ENCODE results near the gene MAML3.

Gene MAML3

DNA sequence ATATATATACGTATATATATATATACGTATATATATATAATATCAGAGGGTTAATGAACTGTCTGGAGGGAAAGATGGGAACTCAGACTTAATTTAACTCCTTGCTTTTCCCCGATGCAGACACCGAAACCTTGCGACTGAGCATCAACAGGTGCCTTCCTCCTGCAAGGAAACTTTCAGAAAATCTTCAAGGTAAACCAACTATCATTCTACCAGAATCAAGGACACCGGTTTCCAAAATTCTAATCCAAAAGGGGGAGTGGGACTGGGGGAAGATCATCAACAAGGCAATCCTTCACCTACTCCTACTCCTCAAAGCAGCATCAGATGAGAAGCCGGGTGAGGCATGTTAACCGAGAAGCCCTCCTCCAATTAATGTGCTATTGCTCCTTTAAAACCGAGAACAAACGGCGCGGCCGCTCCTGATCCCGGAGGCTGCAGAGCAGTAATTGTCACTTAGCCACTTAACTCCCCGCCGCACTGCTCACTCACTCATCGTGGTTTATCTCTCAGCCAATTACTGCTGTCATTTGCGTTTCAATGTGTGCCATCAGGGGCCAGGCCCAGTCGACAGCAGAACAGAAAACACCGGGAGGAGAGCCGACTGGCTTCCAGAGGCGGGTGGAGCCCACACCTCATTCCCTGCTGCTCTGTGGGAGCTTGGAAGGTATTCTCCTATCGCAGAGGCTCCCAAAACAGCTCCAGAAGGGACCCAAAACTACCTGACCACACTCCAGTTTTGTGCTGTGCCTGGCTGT is 61.7 kb downstream of the MAML3 start:
- Mint-ChIP-seq H3K36me3 (ENCODE audit: low read depth) (peaks cover 3% of the 10 kb centered on the region), H3K4me3 (peak overlapping the region; percentile 36), H3K27ac (no peak overlapping the region), H3K9me3 (no peaks in the 10 kb centered on the region), H3K27me3 (no peaks in the 10 kb centered on the region), H3K4me1 (ENCODE audit: low read depth) (peaks cover 61% of the 10 kb centered on the region)
- DNase-seq: no peak

DNA sequence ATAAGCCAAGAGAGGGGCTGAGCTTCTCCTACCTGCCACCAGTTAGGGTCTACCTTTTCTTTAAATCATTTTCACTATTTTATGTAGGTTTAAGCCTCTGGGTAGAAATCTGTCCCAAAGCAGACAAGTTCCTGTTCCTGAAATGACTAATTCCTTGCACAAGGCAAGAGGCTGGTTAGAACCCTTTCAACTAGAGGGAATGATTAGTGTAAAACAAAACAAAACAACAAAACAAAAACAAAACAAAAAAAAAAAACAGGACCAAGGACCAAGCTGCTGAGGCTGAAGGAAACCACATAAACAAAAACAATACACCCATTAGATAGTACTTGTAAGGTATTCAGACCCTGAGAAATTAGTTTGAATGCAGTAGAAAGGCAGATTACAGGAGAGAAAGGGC is 62.7 kb downstream of the MAML3 start:
- H3K9me3 Mint-ChIP-seq: no peaks in the 10 kb centered on the region
- H3K36me3 Mint-ChIP-seq (ENCODE audit: low read depth): peaks cover 3% of the 10 kb centered on the region
- H3K4me3 Mint-ChIP-seq: no peak overlapping the region
- H3K4me1 Mint-ChIP-seq (ENCODE audit: low read depth): peaks cover 51% of the 10 kb centered on the region
- no peaks in the 10 kb centered on the region for H3K27me3 Mint-ChIP-seq
- DNase-seq: no peak
- H3K27ac Mint-ChIP-seq: no peak overlapping the region

DNA sequence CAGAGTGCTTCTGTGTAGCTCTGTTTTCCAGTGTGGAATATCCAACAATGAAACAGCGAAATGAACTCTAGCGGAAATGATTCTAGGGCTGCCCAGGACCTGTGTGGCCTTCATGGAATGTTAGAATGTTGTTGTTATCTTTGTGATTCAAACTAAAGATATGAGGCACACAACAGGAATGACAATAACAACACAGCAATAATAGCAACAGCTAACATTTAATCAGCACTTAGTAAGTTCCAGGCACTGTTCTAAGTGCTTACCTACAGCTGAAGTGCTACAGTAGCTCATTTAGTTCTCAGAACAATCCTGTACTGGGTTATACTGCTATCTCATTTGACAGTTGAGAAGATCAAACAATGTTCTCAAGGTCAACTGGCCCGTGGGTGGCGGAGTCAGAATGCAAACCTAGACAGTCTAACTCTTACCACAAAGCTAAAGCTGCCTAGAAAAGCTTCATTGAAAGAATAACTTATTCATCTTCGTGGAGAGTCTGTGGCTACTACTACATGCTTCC is 63.7 kb downstream of the MAML3 start:
- no peaks in the 10 kb centered on the region for H3K9me3 Mint-ChIP-seq
- no peak overlapping the region for H3K4me3 Mint-ChIP-seq
- no peaks in the 10 kb centered on the region for H3K36me3 Mint-ChIP-seq (ENCODE audit: low read depth)
- H3K4me1 Mint-ChIP-seq (ENCODE audit: low read depth): peaks cover 41% of the 10 kb centered on the region
- no peak for DNase-seq
- no peaks in the 10 kb centered on the region for H3K27me3 Mint-ChIP-seq
- no peak overlapping the region for H3K27ac Mint-ChIP-seq

DNA sequence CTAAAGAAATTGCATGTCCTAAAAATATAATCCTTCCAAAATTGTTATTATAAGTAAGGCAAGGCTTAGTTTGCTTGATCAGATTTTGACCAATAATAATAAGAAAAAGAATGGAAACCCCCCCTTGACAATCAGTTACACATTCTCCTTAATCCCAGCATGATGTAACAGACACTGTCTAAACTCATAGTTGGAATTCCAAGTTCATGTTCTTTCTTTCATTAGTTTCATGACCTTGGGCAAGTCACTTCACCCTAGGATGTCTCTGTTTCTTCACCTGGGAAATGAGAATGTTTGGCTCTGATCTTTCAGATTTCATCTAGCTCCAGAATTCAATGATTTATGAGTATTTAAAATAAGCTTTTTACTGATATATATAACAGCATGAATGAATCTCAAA is 64.8 kb downstream of the MAML3 start:
- no peaks in the 10 kb centered on the region for H3K36me3 Mint-ChIP-seq (ENCODE audit: low read depth)
- no peak overlapping the region for H3K4me3 Mint-ChIP-seq
- no peak for DNase-seq
- H3K4me1 Mint-ChIP-seq (ENCODE audit: low read depth): peaks cover 30% of the 10 kb centered on the region
- H3K27ac Mint-ChIP-seq: no peak overlapping the region
- H3K9me3 Mint-ChIP-seq: no peaks in the 10 kb centered on the region
- no peaks in the 10 kb centered on the region for H3K27me3 Mint-ChIP-seq

DNA sequence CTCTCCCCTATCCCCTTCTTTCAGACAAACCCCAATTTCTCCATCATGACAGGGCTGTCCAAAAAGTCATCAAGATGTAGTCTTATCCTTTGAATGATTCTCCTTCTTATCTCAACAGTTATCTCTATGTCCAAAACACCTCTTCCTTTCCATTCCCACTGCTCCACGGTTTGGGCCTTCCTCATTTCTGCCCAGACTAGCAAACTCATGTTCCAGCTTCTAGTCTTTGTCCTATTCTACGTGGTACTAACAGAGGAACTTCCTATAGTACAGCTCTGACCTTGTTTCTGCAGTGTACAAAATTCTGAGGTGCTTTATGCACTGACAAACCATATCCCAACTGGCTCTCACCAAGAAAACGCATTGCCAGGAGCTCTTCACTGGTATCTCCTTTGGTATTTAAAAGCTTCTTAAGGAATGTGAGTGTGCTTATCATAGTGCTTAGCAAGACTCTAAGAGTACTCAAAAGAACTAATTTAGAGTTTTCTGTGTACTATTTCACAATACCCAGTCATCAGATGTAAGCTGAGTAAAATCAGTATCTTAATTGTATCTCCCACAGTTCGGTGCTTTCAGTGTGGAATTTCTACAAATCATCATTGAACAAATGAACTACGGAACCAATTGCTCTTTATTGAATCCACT is 65.5 kb downstream of the MAML3 start:
- H3K4me3 Mint-ChIP-seq: no peak overlapping the region
- peaks cover 23% of the 10 kb centered on the region for H3K4me1 Mint-ChIP-seq (ENCODE audit: low read depth)
- H3K27ac Mint-ChIP-seq: no peak overlapping the region
- DNase-seq: no peak
- H3K9me3 Mint-ChIP-seq: no peaks in the 10 kb centered on the region
- no peaks in the 10 kb centered on the region for H3K36me3 Mint-ChIP-seq (ENCODE audit: low read depth)
- no peaks in the 10 kb centered on the region for H3K27me3 Mint-ChIP-seq

DNA sequence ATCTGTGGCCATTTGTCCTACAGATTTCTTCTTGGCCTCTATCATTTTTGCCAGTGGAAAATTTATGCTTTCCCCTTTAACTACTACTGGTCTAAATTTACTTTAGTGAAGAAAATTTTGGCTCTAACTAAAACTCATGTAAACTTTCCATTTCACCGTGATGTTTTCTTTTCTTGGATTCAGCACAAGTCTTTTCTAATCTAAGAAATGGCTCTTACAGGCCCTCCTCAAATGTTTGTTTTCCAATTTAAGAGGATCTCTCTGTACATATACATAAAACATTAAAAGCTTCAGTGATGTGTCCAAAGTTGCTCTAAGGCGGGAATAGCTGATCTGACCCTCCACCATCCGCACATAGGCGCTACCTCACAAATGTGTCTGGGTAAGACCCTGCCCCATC is 68.1 kb downstream of the MAML3 start:
- Mint-ChIP-seq H3K27ac (no peak overlapping the region), H3K4me3 (no peak overlapping the region), H3K4me1 (ENCODE audit: low read depth) (peaks cover 19% of the 10 kb centered on the region), H3K27me3 (no peaks in the 10 kb centered on the region), H3K36me3 (ENCODE audit: low read depth) (no peaks in the 10 kb centered on the region), H3K9me3 (no peaks in the 10 kb centered on the region)
- DNase-seq: no peak

DNA sequence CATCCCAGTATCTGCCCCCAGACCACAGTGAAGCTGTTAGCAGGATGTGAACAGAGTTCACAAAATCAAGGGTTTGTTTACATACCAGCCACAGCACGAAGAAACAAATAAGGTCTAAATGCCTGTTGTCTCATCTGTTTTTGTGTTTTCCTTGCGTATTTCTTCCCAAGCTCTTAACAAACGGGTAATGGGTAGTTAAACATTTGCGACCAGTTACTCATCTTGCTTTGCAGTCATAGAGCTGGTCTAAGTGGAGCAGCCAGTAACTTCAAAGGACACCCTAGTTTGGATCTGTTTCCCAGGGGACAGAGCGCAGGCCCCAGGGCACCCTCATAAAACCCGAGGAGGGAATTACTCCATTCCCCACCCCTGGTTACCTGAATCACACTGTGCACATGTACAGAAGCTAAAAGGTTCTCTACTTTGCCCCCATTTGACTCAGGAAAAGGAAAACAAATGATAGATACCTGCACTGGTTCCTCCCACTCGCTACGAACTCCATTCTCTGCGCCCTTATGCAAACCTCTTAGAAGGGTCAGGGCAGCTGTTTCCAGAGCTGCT is 68.8 kb downstream of the MAML3 start:
- DNase-seq: no peak
- H3K27me3 Mint-ChIP-seq: no peaks in the 10 kb centered on the region
- peaks cover 23% of the 10 kb centered on the region for H3K4me1 Mint-ChIP-seq (ENCODE audit: low read depth)
- no peak overlapping the region for H3K4me3 Mint-ChIP-seq
- no peaks in the 10 kb centered on the region for H3K36me3 Mint-ChIP-seq (ENCODE audit: low read depth)
- no peak overlapping the region for H3K27ac Mint-ChIP-seq
- H3K9me3 Mint-ChIP-seq: no peaks in the 10 kb centered on the region

DNA sequence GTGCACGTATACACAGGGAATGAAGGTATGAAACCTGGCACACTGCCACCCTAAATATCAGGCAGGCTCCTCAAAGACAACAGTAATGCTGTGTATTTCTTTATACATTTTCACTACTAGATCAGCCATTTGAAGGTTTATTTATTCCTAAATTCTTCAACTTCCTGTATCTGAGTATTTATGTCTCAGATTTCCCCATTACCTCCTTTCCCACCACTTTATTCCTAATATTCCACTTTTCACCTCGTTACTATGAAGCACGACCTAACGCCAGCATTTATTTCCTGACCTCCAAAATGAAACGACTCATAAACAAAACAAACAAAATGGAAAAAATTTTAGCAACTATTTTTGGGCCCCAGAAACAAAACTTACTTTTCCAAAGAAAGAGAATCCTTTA is 69.6 kb downstream of the MAML3 start:
- Mint-ChIP-seq H3K4me3 (no peak overlapping the region), H3K27ac (no peak overlapping the region), H3K4me1 (ENCODE audit: low read depth) (peaks cover 29% of the 10 kb centered on the region), H3K27me3 (peaks cover 2% of the 10 kb centered on the region), H3K9me3 (no peaks in the 10 kb centered on the region), H3K36me3 (ENCODE audit: low read depth) (no peaks in the 10 kb centered on the region)
- no peak for DNase-seq

DNA sequence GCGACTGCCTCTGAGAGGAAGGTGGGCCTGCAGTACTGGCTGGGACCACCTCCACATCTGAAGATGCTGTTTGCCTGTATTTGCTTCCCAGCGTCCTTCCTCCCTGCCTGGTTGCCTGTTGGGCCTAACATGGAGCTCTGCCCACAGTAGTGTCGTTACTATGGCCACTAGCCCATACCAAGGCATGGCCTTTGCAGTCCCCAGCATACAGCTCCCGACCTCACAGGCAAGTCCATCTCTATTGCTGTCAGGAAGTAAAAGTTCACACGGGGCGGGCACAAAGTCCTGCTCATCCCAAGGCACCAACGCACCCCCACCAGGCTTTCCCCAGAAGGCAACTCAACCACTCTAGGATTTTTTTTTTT is 71.6 kb downstream of the MAML3 start:
- H3K36me3 Mint-ChIP-seq (ENCODE audit: low read depth): no peaks in the 10 kb centered on the region
- peaks cover 31% of the 10 kb centered on the region for H3K4me1 Mint-ChIP-seq (ENCODE audit: low read depth)
- peaks cover 9% of the 10 kb centered on the region for H3K27me3 Mint-ChIP-seq
- no peaks in the 10 kb centered on the region for H3K9me3 Mint-ChIP-seq
- no peak overlapping the region for H3K27ac Mint-ChIP-seq
- DNase-seq: no peak
- H3K4me3 Mint-ChIP-seq: no peak overlapping the region

DNA sequence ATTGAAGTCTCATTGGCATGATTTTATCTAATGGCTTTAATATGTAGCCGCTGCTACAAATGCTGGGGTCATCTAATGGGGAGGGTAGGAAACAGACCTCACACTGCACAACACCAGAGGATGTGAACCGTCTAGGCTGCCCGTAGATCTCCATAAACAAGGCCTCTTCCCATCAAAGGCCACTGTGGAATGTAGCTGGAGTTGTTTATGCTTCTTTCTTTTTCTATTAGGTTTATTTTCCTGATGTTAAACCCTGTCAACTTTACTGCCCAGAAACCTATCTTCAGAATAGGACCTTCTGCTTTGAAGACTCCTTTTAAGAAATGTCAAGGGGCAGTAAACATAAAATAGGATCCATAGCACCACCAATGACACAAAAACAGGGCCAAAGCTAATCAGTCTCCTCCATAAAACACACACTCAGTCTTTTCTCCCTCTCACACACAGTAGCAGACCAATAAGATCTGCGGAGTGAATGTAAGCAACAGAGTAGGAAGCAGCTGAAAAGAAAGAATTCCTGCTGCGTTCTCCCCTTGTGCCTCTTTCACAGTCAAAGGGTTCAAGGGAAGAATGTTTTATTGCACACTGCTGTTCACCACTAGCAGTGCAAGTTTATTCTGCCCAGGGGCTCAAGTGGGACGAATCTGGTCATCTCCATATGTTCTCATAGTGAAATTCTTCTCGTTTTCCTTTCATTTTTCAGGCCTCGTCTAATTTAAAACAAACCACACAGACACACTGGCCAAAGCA is 72.2 kb downstream of the MAML3 start:
- Mint-ChIP-seq H3K4me1 (ENCODE audit: low read depth) (peaks cover 35% of the 10 kb centered on the region), H3K36me3 (ENCODE audit: low read depth) (no peaks in the 10 kb centered on the region), H3K27ac (no peak overlapping the region), H3K4me3 (no peak overlapping the region), H3K27me3 (peaks cover 13% of the 10 kb centered on the region), H3K9me3 (no peaks in the 10 kb centered on the region)
- DNase-seq: no peak

DNA sequence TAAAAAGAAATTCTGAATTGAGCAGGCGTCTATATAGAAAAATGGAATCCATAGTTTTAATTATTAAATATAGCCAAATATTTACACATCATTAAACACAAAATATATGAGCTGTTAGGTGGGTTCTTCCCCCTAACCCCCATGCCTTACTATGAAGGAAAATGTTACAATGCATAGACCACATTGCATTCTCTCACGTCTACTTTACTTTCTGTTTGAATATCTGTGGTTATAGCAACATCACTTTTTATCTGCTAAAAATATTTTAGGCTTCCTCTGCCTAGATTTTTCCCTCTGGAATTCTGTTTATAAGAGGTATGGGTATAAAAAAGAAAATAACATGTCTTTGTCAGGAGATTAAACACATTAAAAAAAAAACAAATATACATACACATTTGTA is 73.1 kb downstream of the MAML3 start:
- no peak overlapping the region for H3K4me3 Mint-ChIP-seq
- H3K4me1 Mint-ChIP-seq (ENCODE audit: low read depth): peaks cover 43% of the 10 kb centered on the region
- H3K27ac Mint-ChIP-seq: no peak overlapping the region
- no peaks in the 10 kb centered on the region for H3K9me3 Mint-ChIP-seq
- no peak for DNase-seq
- no peaks in the 10 kb centered on the region for H3K36me3 Mint-ChIP-seq (ENCODE audit: low read depth)
- peaks cover 13% of the 10 kb centered on the region for H3K27me3 Mint-ChIP-seq

DNA sequence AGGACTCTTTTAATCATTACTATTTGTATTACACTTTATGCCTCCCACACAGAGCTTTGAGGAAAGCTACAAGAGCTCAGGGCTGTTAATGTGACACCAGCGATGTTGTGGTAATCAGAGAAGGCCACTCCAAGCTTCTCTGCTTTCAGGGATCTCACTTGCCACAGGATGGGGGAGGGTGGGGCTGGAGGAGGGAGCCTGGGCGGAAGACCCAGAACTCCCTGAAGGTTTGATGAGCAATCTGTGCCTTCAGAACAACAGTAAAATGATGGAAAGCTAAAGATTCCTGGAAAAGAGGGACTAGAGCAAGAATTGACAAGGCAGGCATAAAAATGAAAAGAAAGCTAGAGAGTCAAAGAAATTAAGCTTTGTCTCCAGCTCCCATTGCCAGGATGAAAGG is 75.6 kb downstream of the MAML3 start:
- Mint-ChIP-seq H3K4me1 (ENCODE audit: low read depth) (peaks cover 46% of the 10 kb centered on the region), H3K27ac (no peak overlapping the region), H3K27me3 (peaks cover 27% of the 10 kb centered on the region), H3K36me3 (ENCODE audit: low read depth) (no peaks in the 10 kb centered on the region), H3K4me3 (no peak overlapping the region), H3K9me3 (no peaks in the 10 kb centered on the region)
- no peak for DNase-seq

DNA sequence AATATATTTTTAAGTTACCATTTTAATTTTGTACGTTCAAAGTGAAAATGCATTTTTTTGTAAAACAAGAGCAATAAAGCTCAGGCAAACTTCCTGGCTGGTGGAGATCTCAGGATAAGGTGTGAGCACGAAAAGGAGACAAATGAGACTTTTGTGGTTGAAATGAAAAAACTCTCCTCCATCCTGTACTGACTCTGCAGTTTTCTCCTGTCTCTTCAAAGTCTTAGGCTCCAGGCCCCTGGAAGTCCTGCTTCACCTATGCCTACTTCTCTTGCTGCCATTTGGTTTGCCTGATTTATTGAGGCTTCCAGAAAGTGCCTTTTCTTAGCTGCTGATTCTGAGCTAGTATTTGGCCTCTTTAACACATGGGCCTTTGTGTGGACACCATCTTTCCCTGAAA is 77.7 kb downstream of the MAML3 start:
- H3K9me3 Mint-ChIP-seq: no peaks in the 10 kb centered on the region
- H3K4me3 Mint-ChIP-seq: no peak overlapping the region
- no peaks in the 10 kb centered on the region for H3K36me3 Mint-ChIP-seq (ENCODE audit: low read depth)
- H3K27me3 Mint-ChIP-seq: peaks cover 29% of the 10 kb centered on the region
- DNase-seq: no peak
- no peak overlapping the region for H3K27ac Mint-ChIP-seq
- peaks cover 53% of the 10 kb centered on the region for H3K4me1 Mint-ChIP-seq (ENCODE audit: low read depth)

DNA sequence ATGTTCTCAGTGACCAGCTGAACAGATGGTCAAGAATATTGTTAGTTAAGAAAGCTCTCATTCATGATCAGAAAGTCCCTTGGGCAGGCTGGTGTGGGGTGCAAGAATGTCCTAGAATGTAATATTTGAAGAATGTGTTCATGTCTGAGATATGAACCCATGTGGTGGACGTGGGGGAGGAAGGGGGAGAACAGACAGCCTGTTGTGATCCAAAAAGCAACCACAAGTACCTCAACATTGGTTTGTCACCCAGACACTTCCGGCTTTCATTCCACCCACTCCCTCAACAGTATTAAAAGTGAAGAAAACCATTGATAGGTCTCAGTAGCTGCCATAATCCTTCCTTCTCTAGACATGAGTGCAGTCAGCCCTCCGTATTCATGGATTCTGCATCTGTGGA is 82.2 kb downstream of the MAML3 start:
- DNase-seq: peak; percentile 56
- Mint-ChIP-seq H3K36me3 (ENCODE audit: low read depth) (no peaks in the 10 kb centered on the region), H3K9me3 (no peaks in the 10 kb centered on the region), H3K27ac (peak overlapping the region; percentile 81), H3K27me3 (peaks cover 32% of the 10 kb centered on the region), H3K4me1 (ENCODE audit: low read depth) (peaks cover 47% of the 10 kb centered on the region), H3K4me3 (peak overlapping the region; percentile 37)

DNA sequence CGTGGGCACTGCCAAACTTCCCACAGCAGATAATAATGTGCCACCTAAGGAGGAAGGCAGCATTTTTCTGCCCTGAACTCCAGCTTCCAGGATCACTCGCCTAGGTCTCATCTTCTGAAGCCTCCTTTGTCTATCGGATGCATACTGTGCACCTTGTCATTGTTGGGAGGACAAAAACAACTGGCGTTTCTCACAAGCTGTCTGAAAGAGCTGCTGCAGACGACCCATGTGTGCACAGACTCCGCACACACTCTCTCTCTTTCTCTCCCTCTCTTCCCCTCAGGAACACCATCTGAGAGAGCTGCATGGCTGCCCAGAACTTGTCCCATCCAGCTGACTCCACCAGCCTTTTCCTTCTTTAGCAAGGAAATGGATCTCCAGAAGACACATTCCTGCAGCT is 83.0 kb downstream of the MAML3 start:
- DNase-seq: no peak
- Mint-ChIP-seq H3K36me3 (ENCODE audit: low read depth) (no peaks in the 10 kb centered on the region), H3K4me1 (ENCODE audit: low read depth) (peaks cover 40% of the 10 kb centered on the region), H3K27ac (no peak overlapping the region), H3K9me3 (no peaks in the 10 kb centered on the region), H3K4me3 (peak overlapping the region; percentile 53), H3K27me3 (peaks cover 39% of the 10 kb centered on the region)
